Measurements from ENCODE around the gene DDX49.

Gene DDX49, protein sequence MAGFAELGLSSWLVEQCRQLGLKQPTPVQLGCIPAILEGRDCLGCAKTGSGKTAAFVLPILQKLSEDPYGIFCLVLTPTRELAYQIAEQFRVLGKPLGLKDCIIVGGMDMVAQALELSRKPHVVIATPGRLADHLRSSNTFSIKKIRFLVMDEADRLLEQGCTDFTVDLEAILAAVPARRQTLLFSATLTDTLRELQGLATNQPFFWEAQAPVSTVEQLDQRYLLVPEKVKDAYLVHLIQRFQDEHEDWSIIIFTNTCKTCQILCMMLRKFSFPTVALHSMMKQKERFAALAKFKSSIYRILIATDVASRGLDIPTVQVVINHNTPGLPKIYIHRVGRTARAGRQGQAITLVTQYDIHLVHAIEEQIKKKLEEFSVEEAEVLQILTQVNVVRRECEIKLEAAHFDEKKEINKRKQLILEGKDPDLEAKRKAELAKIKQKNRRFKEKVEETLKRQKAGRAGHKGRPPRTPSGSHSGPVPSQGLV

DNA sequence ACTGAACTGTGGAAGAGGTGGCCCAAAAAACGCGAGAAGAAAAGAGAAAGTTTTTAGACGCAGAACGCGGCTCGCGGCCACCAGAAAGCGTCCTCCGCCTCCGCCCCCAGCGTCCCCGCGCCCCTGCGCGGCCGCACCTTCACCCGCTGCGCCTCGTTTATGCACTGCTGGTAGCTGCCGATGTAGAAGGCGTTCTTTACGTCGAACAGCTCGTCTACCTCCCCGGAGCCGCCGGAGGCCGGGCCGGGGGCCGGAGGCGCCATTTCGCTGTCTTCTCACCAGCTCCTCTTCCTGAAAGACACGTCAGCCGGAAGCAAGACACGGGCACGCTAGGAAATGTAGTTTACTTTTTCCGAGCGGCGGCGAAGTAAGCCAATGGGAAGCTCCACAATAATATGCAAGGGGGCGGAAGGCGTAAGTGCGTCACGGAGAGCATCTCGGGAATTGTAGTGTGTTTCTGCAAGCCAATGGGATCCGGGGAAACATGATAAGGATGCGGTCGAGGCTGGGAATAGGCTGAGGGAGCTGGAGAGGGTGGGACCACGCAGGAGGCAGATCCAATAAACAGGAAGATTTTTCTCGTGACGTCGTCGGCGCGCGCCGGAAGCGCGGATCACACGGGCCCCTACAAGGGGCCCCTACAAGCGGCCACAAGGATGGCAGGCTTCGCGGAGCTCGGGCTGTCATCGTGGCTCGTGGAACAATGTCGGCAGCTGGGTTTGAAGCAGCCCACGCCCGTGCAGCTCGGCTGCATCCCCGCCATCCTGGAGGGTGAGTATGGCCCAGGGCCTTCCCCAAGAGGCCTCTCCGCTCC, at the start of gene DDX49, which contains the start of gene COPE:
TSS of gene DDX49 (plus strand) at position 630 of the 814 bp plus-strand sequence. CDS start at position 657, 27 bp downstream.
TSS of gene COPE (minus strand) at position 302 of the 814 bp plus-strand sequence. CDS start at position 263, 39 bp downstream.
- peak; percentile 99 for DNase-seq (ENCODE audit: low read depth in 2 of 2)

DNA sequence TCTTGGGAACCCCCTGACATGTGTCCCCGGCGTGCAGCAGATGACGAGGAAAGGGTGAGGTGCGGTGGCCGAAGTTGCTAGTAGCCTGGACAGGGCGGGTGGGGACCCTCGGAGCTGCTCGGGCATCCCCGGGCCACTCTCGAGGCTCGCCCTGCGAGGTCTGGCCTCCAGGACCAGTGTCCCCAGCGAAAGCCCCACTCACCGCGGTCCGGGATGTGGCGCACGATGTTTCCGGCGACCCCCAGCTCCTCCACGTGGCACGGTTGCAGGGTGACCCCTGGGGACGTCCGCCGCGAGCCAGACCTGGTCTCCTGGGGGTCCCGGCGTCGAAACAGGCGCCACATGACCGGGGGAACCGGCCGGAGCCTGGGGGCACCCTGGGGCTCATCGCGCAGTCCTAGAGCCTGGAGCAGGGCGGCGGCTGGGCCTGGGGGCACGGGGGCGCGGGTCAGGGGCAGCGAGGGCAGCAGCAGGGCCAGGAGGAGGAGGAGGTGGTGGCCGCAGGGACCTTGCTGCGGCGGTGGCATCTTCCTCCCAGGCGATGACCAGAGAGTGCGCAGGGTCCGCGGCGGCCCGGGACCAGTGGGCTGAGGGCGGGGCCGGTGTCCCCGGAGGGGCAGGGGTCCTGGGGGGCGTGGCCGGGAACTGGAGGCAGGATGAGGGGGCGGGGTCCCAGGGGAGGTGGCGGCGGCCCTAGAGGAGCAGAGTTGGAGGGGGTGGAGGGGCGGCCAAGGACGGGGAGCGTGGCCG, 49.6 kb upstream of the DDX49 start:
- no peak for DNase-seq (ENCODE audit: low read depth in 2 of 2)

GRCh38 chr19:18870531-18871172, 48.9 kb upstream of the DDX49 start:
- no peak for DNase-seq (ENCODE audit: low read depth in 2 of 2)

DNA sequence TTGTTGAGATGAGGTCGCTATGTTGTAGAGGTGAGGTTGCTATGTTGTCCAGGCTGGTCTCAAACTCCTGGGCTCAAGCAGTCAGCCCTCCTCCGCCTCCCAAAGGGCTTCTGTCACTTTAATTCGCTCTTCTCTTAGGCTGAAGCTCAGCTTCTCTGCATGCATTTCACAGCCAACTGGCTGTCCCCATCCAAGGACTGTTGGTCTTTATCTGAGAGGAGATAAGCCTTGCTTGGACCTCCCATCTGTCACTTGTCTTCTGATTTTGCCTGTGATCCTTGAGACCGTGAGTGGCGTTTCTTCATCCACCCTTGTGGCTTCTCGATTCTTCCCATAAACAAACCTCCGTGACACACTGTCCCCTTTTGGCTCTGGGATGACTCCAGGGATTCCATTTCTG, 48.0 kb upstream of the DDX49 start:
- no peak for DNase-seq (ENCODE audit: low read depth in 2 of 2)

DNA sequence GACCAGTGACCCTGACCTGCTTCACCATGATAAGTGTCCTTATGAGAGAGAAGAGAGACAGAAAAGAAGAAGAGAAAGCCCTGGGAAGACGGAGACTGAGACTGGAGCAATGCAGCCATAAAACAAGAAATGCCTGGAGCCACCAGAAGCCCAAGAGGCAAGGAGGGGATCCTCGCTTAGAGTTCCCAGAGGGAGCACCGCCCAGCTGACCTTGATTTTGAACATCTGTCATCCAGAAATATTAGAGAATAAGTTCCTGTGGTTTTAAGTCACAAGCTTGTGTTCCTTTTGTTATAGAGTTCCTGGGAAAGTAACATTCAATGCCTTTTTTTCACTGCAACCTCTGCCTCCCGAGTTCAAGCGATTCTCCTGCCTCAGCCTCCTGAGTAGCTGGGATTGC, 43.8 kb upstream of the DDX49 start:
- no peak for DNase-seq (ENCODE audit: low read depth in 2 of 2)

GRCh38 chr19:18876865-18877264, 42.6 kb upstream of the DDX49 start:
- DNase-seq (ENCODE audit: low read depth in 2 of 2): no peak

- DNase-seq (ENCODE audit: low read depth in 2 of 2): no peak
Observed at GRCh38 chr19:18878058-18878797, 41.3 kb upstream of the DDX49 start.

DNA sequence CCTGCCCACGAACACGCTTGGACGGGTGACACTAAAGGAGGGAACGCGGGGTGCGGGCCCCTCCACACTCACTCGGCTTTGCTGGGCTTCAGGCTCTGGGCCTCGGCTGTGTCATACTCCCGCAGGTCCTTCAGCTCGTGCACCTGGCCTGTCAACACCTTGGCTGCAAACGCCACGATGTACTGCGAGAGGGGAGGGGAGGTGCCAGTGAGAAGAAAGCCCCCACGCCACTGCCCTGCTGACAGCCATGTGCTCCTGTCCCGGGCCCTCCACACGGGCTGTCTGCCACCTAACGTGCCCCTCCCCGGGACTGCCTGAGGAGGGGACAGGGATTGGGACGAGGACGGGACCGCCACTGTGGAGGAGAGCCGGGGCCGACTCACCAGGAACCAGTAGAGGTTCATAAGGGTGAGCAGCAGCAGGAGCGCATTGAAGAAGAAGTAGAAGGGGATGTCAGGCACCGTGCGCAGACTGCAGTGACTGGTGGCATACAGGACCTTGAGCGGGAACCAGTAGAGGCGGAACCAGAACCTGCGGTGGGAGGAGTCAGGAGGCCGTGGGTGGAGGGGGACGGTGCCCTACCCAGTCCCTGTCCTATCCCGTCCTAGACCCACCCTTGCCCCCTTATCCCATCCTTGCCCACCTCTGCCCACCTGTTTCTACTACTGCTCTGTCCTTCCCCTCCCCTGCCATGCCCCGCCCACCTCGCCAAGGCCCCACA, 40.5 kb upstream of the DDX49 start:
- no peak for DNase-seq (ENCODE audit: low read depth in 2 of 2)

GRCh38 chr19:18879579-18880373, 39.7 kb upstream of the DDX49 start:
- DNase-seq (ENCODE audit: low read depth in 2 of 2): no peak

DNA sequence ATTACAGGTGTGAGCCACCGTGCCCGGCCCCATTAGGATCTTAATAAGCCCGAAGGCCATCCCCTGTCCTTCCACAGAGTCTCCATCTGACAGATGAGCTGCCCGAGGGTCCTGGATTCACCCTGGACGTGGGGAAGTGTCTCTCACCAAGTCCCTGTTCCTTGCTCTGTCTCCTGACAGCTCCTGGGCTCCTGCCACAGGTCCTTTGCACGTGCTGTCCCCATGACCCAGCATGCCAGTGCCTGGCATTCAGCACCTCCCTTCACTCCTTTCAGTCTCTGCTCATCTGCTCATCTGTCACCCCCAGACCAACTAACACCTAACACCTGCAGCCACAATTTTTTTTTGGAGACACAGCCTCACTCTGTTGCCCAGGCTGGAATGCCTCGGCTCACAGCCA, 38.0 kb upstream of the DDX49 start:
- no peak for DNase-seq (ENCODE audit: low read depth in 2 of 2)

DNA sequence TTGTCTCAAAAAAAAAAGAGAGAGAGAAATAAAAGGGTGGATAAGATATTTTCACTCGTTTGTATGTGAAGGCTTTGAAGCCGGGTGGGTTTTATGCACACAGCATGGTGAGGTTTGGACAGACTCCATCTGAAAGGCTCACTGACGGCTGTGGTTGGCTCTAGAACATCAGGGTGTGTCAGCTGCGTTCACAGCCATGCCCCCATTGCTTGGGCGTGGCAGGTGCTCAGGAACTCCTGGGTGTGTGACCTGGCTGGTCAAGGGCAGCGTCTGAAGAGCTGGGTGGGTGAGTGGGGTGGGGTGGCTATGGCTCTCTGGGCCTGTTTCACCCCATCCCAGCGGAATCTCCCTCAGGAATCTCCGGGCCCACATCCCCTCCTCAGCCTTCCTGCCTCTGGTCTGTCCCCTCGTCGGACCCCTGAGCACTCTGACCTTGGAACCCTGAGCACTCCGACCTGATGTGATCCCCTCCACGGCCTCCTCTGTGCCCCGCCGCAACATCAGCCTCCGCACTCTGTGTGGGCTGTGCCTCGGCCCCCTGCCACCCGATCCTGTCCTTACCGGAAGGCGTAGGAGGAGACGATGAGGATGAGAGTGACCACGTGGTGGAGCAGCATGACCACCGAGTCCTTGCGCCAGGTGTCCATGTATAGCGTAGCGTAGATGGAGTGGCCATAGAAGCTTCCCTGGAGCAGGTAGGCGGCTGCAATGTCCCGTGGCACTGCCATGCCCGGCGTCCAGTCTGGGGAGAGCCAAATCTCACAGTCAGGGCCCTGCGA, 35.8 kb upstream of the DDX49 start:
- no peak for DNase-seq (ENCODE audit: low read depth in 2 of 2)

- no peak for DNase-seq (ENCODE audit: low read depth in 2 of 2)
Observed at GRCh38 chr19:18886972-18887371, 32.5 kb upstream of the DDX49 start.

DNA sequence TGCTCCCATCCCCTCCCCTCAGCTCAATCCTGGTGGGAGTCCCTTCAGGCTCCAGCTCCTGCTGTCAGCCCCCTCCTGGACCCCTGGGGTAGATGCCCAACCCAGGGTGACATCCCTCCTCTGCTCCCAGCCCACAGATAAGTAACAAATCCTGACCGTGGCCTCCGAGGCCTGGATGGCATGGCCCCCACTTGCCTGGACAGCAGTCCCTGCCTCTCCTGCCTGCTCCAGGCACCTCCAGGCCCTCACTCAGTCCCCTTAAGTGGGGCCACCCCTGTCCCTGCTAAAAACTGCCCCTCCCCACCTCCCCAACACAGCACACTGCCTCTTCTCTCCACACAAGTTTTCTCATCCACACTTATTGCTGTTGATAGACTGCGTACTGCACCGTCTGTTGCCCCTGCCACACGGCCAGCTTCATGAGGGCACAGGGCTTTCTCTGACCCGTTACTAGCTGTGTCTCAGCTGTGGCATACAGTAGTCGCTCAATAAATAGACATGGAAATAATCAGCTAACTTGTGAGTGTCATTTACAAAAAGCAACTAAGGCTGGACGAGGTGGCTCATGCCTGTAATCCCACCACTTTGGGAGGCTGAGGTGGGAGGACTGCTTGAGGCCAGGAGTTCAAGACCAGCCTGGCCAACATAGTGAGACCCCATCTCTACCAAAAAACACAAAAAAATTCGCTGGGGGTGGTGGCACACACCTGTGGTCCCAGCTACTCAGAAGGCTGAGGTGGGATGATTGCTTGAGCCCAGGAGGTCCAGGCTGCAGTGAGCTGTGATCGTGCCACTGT, 29.4 kb upstream of the DDX49 start:
- DNase-seq (ENCODE audit: low read depth in 2 of 2): no peak

DNA sequence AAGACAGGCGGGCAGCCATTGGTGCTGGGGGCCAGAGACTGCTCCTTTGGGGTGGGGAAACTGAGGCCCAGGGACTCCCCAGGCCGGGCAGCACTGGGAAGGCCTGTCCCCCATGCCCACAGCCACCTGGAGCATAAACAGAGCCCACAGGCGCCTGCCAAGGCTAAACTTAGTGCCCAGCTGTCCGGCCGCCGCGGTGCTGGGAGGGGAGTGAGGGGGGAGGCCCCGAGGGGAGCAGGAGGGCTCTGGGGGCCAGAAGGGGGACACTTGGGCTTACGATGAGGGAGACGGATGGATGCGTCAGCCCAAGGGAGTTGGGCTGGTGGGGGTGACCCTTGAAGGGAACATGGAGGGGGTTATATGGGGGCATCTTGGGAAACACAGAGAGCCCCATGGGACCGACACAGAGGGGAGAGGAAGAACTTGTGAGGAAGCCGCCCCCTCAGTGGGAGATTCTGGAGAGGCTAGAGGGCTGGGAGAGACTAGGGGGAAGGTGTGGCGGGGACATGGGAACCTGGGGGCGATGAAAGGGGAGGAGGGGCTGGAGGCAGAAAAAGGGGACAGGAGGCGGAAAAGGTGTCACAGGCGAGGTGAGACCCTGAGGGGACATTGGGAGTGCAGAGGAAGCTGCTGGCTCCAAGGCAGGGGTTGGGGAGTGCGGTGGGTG, 25.8 kb upstream of the DDX49 start:
- no peak for DNase-seq (ENCODE audit: low read depth in 2 of 2)

GRCh38 chr19:18894254-18895037, 25.1 kb upstream of the DDX49 start:
- DNase-seq (ENCODE audit: low read depth in 2 of 2): no peak
